ENCODE measurements around the gene FAH. TPM values are rescaled to one million over a fixed set of nuclear protein-coding genes. Genes with fewer than 3 reads are reported as not detected.

The FAH gene
- total and polyA plus RNA-seq, 2 donors (not counting 3 experiments of a cell fraction or from before 2014, with no cell fraction given): 18.2 to 18.7 TPM

Other genes starting within 250 kb of the FAH start
- not detected in 2 replicates for gene BCL2A1, start 181.8 kb upstream of the FAH start, total RNA-seq
- not detected in 2 replicates for gene BCL2A1, start 181.8 kb upstream of the FAH start, polyA plus RNA-seq
- gene ZFAND6, start 93.3 kb upstream of the FAH start, total RNA-seq: 50.3 and 53.0 TPM in 2 replicates
- gene ZFAND6, start 93.3 kb upstream of the FAH start, polyA plus RNA-seq: 97.9 and 98.9 TPM in 2 replicates
- not detected in 2 replicates for gene CTXND1, start 99.2 kb downstream of the FAH start, total RNA-seq
- not detected in 2 replicates for gene CTXND1, start 99.2 kb downstream of the FAH start, polyA plus RNA-seq

All from endothelial cell of umbilical vein (primary cell).